SK-N-SH (cell line): ENCODE results near the gene DAB2IP. TPM values are rescaled to one million over a fixed set of nuclear protein-coding genes. Genes with fewer than 3 reads are reported as not detected.

Experiments
- CTCF ChIA-PET: fragments of 300-600, 350-600 bp; formaldehyde crosslinking; extraction: SDS; loops from one replicate; lab custom pipeline; 2021; lab: Yijun Ruan, JAX
- POLR2A ChIA-PET: fragments of 350-600 bp; sonication (Branson Sonifier 250); formaldehyde crosslinking; extraction: SDS; loops from one replicate; lab custom pipeline; 2020; ENCODE audit warnings: antibody characterized with exemption, inconsistent platforms; lab: Yijun Ruan, JAX
- DNase-seq: peaks from one replicate; pipeline ENCODE4 v3.0.0; 2012
- H2AFZ ChIP-seq: fragments of 200-600 bp; sonication (generic); 2 replicates; pipeline ENCODE4 v1.8.1; 2016; ENCODE audit warnings: antibody characterized with exemption, mild to moderate bottlenecking, low read depth
- H3F3A ChIP-seq: fragments of 200-600 bp; sonication (generic); replicated peaks from 2 replicates; pipeline ENCODE3; 2016; ENCODE audit warnings: antibody characterized with exemption, mild to moderate bottlenecking; ENCODE audit not compliant: insufficient read depth
- H3K27ac ChIP-seq, 2 experiments: fragments of 200-500 bp in 1 of 2; fragments of 200-600 bp in 1 of 2; sonication (Bioruptor generic) in 1 of 2; sonication (generic), shearing (Covaris generic) in 1 of 2; 2 replicates each; pipeline versions ENCODE4 v1.5.1 to v1.6.1; 2014 to 2016; ENCODE audit warnings: low read depth in 2 of 2, inconsistent platforms in 1 of 2, low read length in 1 of 2, mild to moderate bottlenecking in 1 of 2, mixed read lengths in 1 of 2
- H3K27me3 ChIP-seq: fragments of 200-600 bp; sonication (generic), shearing (Covaris generic); 2 replicates; pipeline ENCODE4 v1.6.1; 2016; ENCODE audit warnings: mixed run types; ENCODE audit not compliant: insufficient read depth
- H3K36me3 ChIP-seq, 2 experiments: fragments of 200-500 bp in 1 of 2; fragments of 200-600 bp in 1 of 2; sonication (Bioruptor generic) in 1 of 2; sonication (generic) in 1 of 2; replicated peaks in 1 of 2; 2 replicates each; pipeline versions ENCODE3 to v1.5.1; 2014 to 2016; ENCODE audit warnings: low read length in 1 of 2, mild to moderate bottlenecking in 1 of 2; ENCODE audit not compliant: insufficient read depth in 2 of 2, control insufficient read depth in 1 of 2
- H3K4me1 ChIP-seq, 2 experiments: fragments of 200-500 bp in 1 of 2; fragments of 200-600 bp in 1 of 2; sonication (Bioruptor generic) in 1 of 2; sonication (generic), shearing (Covaris generic) in 1 of 2; 2 replicates each; pipeline versions ENCODE4 v1.5.1 to v1.6.1; 2014 to 2016; ENCODE audit warnings: low read depth in 1 of 2, low read length in 1 of 2, mixed run types in 1 of 2; ENCODE audit not compliant: insufficient read depth in 2 of 2, control insufficient read depth in 1 of 2
- H3K4me2 ChIP-seq: fragments of 200-600 bp; sonication (generic), shearing (Covaris generic); 2 replicates; pipeline ENCODE4 v1.6.1; 2017; ENCODE audit warnings: mixed run types
- H3K4me3 ChIP-seq, 2 experiments: fragments of 200-500 bp in 1 of 2; fragments of 200-600 bp in 1 of 2; sonication (Bioruptor generic) in 1 of 2; sonication (generic), shearing (Covaris generic) in 1 of 2; 2 replicates each; pipeline versions ENCODE4 v1.5.1 to v1.8.1; 2014 to 2016; ENCODE audit warnings: low read depth in 2 of 2, inconsistent platforms in 1 of 2, low read length in 1 of 2, mild to moderate bottlenecking in 1 of 2, mixed read lengths in 1 of 2, moderate library complexity in 1 of 2
- H3K79me2 ChIP-seq: fragments of 200-600 bp; sonication (generic); 2 replicates; pipeline ENCODE4 v1.8.1; 2017; ENCODE audit warnings: mild to moderate bottlenecking; ENCODE audit not compliant: insufficient read depth
- H3K9ac ChIP-seq: fragments of 200-600 bp; sonication (generic); 2 replicates; pipeline ENCODE4 v1.6.1; 2017; ENCODE audit warnings: mixed run types
- H3K9me2 ChIP-seq: fragments of 200-600 bp; sonication (generic); 2 replicates; pipeline ENCODE4 v1.6.1; 2017; ENCODE audit warnings: mixed run types
- H3K9me3 ChIP-seq: fragments of 200-600 bp; sonication (generic); 2 replicates; pipeline ENCODE4 v1.6.1; 2017; ENCODE audit warnings: mixed run types, mild to moderate bottlenecking, moderate library complexity
- H4K20me1 ChIP-seq: fragments of 200-600 bp; sonication (generic); 2 replicates; pipeline ENCODE4 v1.6.1; 2017; ENCODE audit warnings: mild to moderate bottlenecking, mixed run types; ENCODE audit not compliant: insufficient read depth
- ELF1 ChIP-seq: IDR thresholded peaks from 2 replicates; pipeline ENCODE4 v1.4.0; 2012
- FOSL2 ChIP-seq: IDR thresholded peaks from 2 replicates; pipeline ENCODE4 v1.4.0; 2012; ENCODE audit warnings: low read depth, mild to moderate bottlenecking, moderate library complexity, borderline replicate concordance
- MEF2A ChIP-seq: IDR thresholded peaks from 2 replicates; pipeline ENCODE4 v1.4.0; 2012; ENCODE audit warnings: low read depth, borderline replicate concordance
- NFIC ChIP-seq: IDR thresholded peaks from 2 replicates; pipeline ENCODE4 v1.4.0; 2012; ENCODE audit warnings: borderline replicate concordance
- PBX3 ChIP-seq: IDR thresholded peaks from 2 replicates; pipeline ENCODE4; 2012
- RAD21 ChIP-seq: IDR thresholded peaks from 2 replicates; pipeline ENCODE4 v1.6.1; 2012; ENCODE audit warnings: mild to moderate bottlenecking, low read length
- REST ChIP-seq: IDR thresholded peaks from 2 replicates; pipeline ENCODE4 v1.6.1; 2012; ENCODE audit warnings: mild to moderate bottlenecking, low read depth, low read length, moderate library complexity
- RFX5 ChIP-seq: IDR thresholded peaks from 2 replicates; pipeline ENCODE4 v1.6.1; 2012; ENCODE audit warnings: mild to moderate bottlenecking, improper control_type of control experiment, low read length
- RXRA ChIP-seq: IDR thresholded peaks from 2 replicates; pipeline ENCODE4 v1.4.0; 2012; ENCODE audit warnings: low read depth, mild to moderate bottlenecking, borderline replicate concordance
- SMC3 ChIP-seq: IDR thresholded peaks from 2 replicates; pipeline ENCODE4 v1.6.1; 2012; ENCODE audit warnings: low read depth, low read length, improper control_type of control experiment
- YY1 ChIP-seq: IDR thresholded peaks from 2 replicates; pipeline ENCODE4 v1.4.0; 2012; ENCODE audit warnings: low read depth, mild to moderate bottlenecking
- WGBS: methylation state at CpG from one replicate; pipeline ENCODE4 v1.1.6; 2017; ENCODE audit warnings: low lambda C conversion rate; 5-methylcytosine and 5-hydroxymethylcytosine counted together
- polyA plus RNA-seq, 3 experiments: library from polyadenylated mRNA; depleted of rRNA; stranded (reverse); fragments of >200 nt; gene quantifications; 2 replicates each; pipeline ENCODE4 v1.2.3, GENCODE V29; 2012
- TF ChIP-seq, protein P1 (sequence below): IDR thresholded peaks from 2 replicates; pipeline ENCODE4 v1.4.0; 2012; ENCODE audit warnings: low read depth
- TF ChIP-seq, protein P2 (sequence below): IDR thresholded peaks from 2 replicates; pipeline ENCODE4 v1.4.0; 2012; ENCODE audit warnings: low read depth, borderline replicate concordance

The DAB2IP gene
- polyA plus RNA-seq, 1 of the 3 experiments (the other 2 are of a cell fraction): 21.4 TPM

- H3K9me3 ChIP-seq: no peaks in the 10 kb centered on the region
- no peaks in the 10 kb centered on the region for H4K20me1 ChIP-seq
- H3K4me2 ChIP-seq: no peak overlapping the region
- H3F3A ChIP-seq: no peaks in the 10 kb centered on the region
- no peaks in the 10 kb centered on the region; a peak in 1 of 4 replicates for H3K4me1 ChIP-seq
- no peak overlapping the region for H3K27ac ChIP-seq
- ChIA-PET POLR2A (no interaction called here), CTCF (interaction anchor here (1.0 kb wide), 1 partner anchor 23 kb away, joined by 3 read pairs; no protein-coding TSS in a partner anchor)
- DNase-seq: no peak
- H3K27me3 ChIP-seq: no peaks in the 10 kb centered on the region
- H2AFZ ChIP-seq: no peak overlapping the region
- H3K9me2 ChIP-seq: no peaks in the 10 kb centered on the region
- no peak overlapping the region for H3K9ac ChIP-seq
- WGBS: 90% methylated on average over 3 of the region's 10 CpGs
- no peaks in the 10 kb centered on the region for H3K79me2 ChIP-seq
- TF ChIP-seq ELF1 (no peak), MEF2A (no peak), SMC3 (no peak), YY1 (no peak)
- H3K36me3 ChIP-seq: no peaks in the 10 kb centered on the region
- no peak overlapping the region for H3K4me3 ChIP-seq
These were observed 160.3 kb downstream of the DAB2IP start for GRCh38 chr9:121811751-121812150.

DNA sequence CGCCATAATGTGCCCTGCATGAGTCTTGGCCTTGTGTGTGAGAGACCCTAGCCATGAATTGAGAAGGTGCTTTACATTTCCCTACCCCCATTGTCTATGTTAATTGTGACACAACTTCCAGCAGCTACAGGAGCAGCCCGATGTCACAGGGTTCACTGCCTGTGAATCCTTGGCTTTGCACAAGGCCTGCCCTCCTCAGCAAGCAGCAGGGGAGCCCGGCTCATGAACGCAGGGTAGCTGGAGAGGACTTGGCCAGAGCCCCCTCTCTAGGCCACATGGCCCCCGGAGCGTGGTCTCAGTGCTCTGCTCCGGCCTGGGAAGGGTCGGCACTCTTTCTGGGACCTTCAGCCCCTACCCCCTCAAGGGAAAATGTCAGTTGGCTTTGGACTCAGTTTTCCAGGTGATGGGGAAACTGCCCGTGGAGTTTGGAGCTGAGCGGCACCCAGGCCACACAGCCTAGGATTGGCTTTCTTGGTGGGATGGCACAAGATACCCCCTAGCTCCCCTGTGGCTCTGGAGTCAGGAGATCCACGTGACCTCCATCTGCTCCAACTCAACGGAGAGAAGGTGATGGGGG is 160.8 kb downstream of the DAB2IP start:
- Histone ChIP-seq H3K79me2 (no peaks in the 10 kb centered on the region), H3K9me2 (no peaks in the 10 kb centered on the region), H2AFZ (no peak overlapping the region), H3F3A (no peaks in the 10 kb centered on the region), H3K27me3 (no peaks in the 10 kb centered on the region), H3K36me3 (no peaks in the 10 kb centered on the region), H3K4me3 (no peak overlapping the region), H3K9me3 (no peaks in the 10 kb centered on the region), H3K9ac (no peak overlapping the region), H3K27ac (no peak overlapping the region), H3K4me1 (no peaks in the 10 kb centered on the region; a peak in 1 of 4 replicates), H3K4me2 (no peak overlapping the region), H4K20me1 (no peaks in the 10 kb centered on the region)
- no peak for TF ChIP-seq RXRA
- no peak for TF ChIP-seq PBX3
- TF ChIP-seq, protein P1, sequence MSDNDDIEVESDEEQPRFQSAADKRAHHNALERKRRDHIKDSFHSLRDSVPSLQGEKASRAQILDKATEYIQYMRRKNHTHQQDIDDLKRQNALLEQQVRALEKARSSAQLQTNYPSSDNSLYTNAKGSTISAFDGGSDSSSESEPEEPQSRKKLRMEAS: no peak
- no peak for TF ChIP-seq RAD21
- no peak for TF ChIP-seq NFIC
- TF ChIP-seq FOSL2: no peak
- no peak for TF ChIP-seq YY1
- POLR2A ChIA-PET: no interaction called here
- DNase-seq: no peak
- CTCF ChIA-PET: no interaction called here
- WGBS: 73% methylated on average over 4 of the region's 12 CpGs

GRCh38 chr9:121813519-121814210 is 162.2 kb downstream of the DAB2IP start:
- H2AFZ ChIP-seq: no peak overlapping the region
- no peaks in the 10 kb centered on the region for H3K27me3 ChIP-seq
- H3K79me2 ChIP-seq: no peaks in the 10 kb centered on the region
- 89% methylated on average over 12 of the region's 13 CpGs for WGBS
- no peak overlapping the region for H3K4me3 ChIP-seq
- no peaks in the 10 kb centered on the region for H4K20me1 ChIP-seq
- H3K9ac ChIP-seq: no peak overlapping the region
- DNase-seq: no peak
- no peaks in the 10 kb centered on the region for H3K9me2 ChIP-seq
- H3F3A ChIP-seq: no peaks in the 10 kb centered on the region
- H3K4me1 ChIP-seq: no peaks in the 10 kb centered on the region; a peak in 1 of 4 replicates
- H3K9me3 ChIP-seq: no peaks in the 10 kb centered on the region
- ChIA-PET CTCF (no interaction called here), POLR2A (no interaction called here)
- H3K4me2 ChIP-seq: no peak overlapping the region
- H3K36me3 ChIP-seq: no peaks in the 10 kb centered on the region
- H3K27ac ChIP-seq: no peak overlapping the region
- TF ChIP-seq, protein P2, sequence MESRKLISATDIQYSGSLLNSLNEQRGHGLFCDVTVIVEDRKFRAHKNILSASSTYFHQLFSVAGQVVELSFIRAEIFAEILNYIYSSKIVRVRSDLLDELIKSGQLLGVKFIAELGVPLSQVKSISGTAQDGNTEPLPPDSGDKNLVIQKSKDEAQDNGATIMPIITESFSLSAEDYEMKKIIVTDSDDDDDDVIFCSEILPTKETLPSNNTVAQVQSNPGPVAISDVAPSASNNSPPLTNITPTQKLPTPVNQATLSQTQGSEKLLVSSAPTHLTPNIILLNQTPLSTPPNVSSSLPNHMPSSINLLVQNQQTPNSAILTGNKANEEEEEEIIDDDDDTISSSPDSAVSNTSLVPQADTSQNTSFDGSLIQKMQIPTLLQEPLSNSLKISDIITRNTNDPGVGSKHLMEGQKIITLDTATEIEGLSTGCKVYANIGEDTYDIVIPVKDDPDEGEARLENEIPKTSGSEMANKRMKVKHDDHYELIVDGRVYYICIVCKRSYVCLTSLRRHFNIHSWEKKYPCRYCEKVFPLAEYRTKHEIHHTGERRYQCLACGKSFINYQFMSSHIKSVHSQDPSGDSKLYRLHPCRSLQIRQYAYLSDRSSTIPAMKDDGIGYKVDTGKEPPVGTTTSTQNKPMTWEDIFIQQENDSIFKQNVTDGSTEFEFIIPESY: no peak
- TF ChIP-seq REST (no peak), RFX5 (no peak)
